Activated T-cell treated with anti-CD3 and anti-CD28 coated beads for 48 hours (primary cell): ENCODE measurements around the gene ANGPTL5.
"Not testable (repeated sequence)": the region's sequence is repeated elsewhere in the genome, so short reads cannot be mapped to it uniquely, and the experiment has no call there.

Experiments used
- DNase-seq: peaks from one replicate; pipeline ENCODE4 v3.0.0-alpha.2; 2020; ENCODE audit warnings: low read depth

The ANGPTL5 gene

GRCh38 chr11:101916422-101916821, at the start of gene ANGPTL5:
ANGPTL5 (minus strand) TSS chr11:101916522; CDS start chr11:101907909, 8,613 bp downstream.
- DNase-seq = no peak

GRCh38 chr11:101964200-101964599, 47.9 kb upstream of the ANGPTL5 start:
- not testable (repeated sequence) for DNase-seq

GRCh38 chr11:101960231-101960630, 43.9 kb upstream of the ANGPTL5 start:
- DNase-seq = no peak

- DNase-seq = no peak
Observed at GRCh38 chr11:101955701-101956100, 39.4 kb upstream of the ANGPTL5 start.

- DNase-seq = no peak
Observed at GRCh38 chr11:101955278-101955677, 39.0 kb upstream of the ANGPTL5 start.

- DNase-seq = no peak
Observed at GRCh38 chr11:101949680-101950220, 33.4 kb upstream of the ANGPTL5 start.

GRCh38 chr11:101945448-101945847, 29.1 kb upstream of the ANGPTL5 start:
- no peak for DNase-seq

GRCh38 chr11:101944923-101945322, 28.6 kb upstream of the ANGPTL5 start:
- DNase-seq = no peak

GRCh38 chr11:101940901-101941520, 24.7 kb upstream of the ANGPTL5 start:
- DNase-seq = no peak

GRCh38 chr11:101931692-101932091, 15.4 kb upstream of the ANGPTL5 start:
- no peak for DNase-seq

GRCh38 chr11:101929294-101929915, 13.1 kb upstream of the ANGPTL5 start:
- no peak for DNase-seq

GRCh38 chr11:101923554-101923953, 7.2 kb upstream of the ANGPTL5 start:
- no peak for DNase-seq

- no peak for DNase-seq
Observed at GRCh38 chr11:101920992-101921391, 4.7 kb upstream of the ANGPTL5 start.

- no peak for DNase-seq
Observed at GRCh38 chr11:101917226-101917625, 904 bp upstream of the ANGPTL5 start.

GRCh38 chr11:101915791-101916291, 481 bp downstream of the ANGPTL5 start:
- no peak for DNase-seq

GRCh38 chr11:101914738-101915426, 1.4 kb downstream of the ANGPTL5 start, which contains the start of gene CEP126:
CEP126 (plus strand) TSS chr11:101915010; CDS start chr11:101915285, 275 bp downstream.
- peak; percentile 91 for DNase-seq

GRCh38 chr11:101914341-101914737, 2.0 kb downstream of the ANGPTL5 start:
- no peak for DNase-seq

- no peak for DNase-seq
Observed at GRCh38 chr11:101913656-101914055, 2.7 kb downstream of the ANGPTL5 start.

- DNase-seq = no peak
Observed at GRCh38 chr11:101912823-101913284, 3.5 kb downstream of the ANGPTL5 start.

GRCh38 chr11:101909087-101909486, 7.2 kb downstream of the ANGPTL5 start:
- DNase-seq = no peak

- no peak for DNase-seq
Observed at GRCh38 chr11:101907815-101908214, 8.5 kb downstream of the ANGPTL5 start.

GRCh38 chr11:101894505-101894904, 21.8 kb downstream of the ANGPTL5 start:
- no peak for DNase-seq

- DNase-seq = no peak
Observed at GRCh38 chr11:101889767-101890166, 26.6 kb downstream of the ANGPTL5 start.
